B cell (primary cell): ENCODE measurements around the gene CDC42SE1. TPM values are rescaled to one million over a fixed set of nuclear protein-coding genes. Genes with fewer than 3 reads are reported as not detected.
A peak's percentile ranks its signal among the peaks of the same experiment; 100 is the strongest.

Experiments used
- ATAC-seq: fragments of 200-7000 bp; cut with Tn5 transposase; one replicate; pipeline ENCODE4 v1.10.0; 2021; ENCODE audit warnings: low read depth, mild to moderate bottlenecking, moderate number of reproducible peaks, moderate library complexity
- CTCF ChIA-PET: fragments of 350-600 bp; sonication (Branson Sonifier 250); formaldehyde crosslinking; loops from one replicate; lab custom pipeline; 2021; ENCODE audit warnings: antibody characterized with exemption, inconsistent platforms; lab: Charles Lee
- POLR2A ChIA-PET: fragments of 350-600 bp; sonication (Branson Sonifier 250); formaldehyde crosslinking; loops from one replicate; lab custom pipeline; 2021; ENCODE audit warnings: antibody characterized with exemption; lab: Charles Lee
- DNase-seq: peaks from one replicate; pipeline ENCODE4 v3.0.0; 2013
- H2AFZ ChIP-seq: 2 replicates; pipeline ENCODE4 v1.6.1; 2012; ENCODE audit warnings: mild to moderate bottlenecking, low read depth, low read length; ENCODE audit not compliant: insufficient read depth, poor library complexity, severe bottlenecking
- H3K27ac ChIP-seq, 2 donors: 1 replicate in 1 of 2; 2 replicates in 1 of 2; pipeline ENCODE4 v1.5.1; 2012 to 2013; ENCODE audit warnings: low read length in 2 of 2, mild to moderate bottlenecking in 2 of 2, moderate library complexity in 1 of 2
- H3K27me3 ChIP-seq, 4 experiments: fragments of 200-600 bp in 1 of 4; sonication (generic) in 1 of 4; replicated peaks in 1 of 4; 1 replicate in 2 of 4; 2 replicates in 2 of 4; pipeline versions ENCODE4 v1.6.1 to v1.7.0; 2013 to 2016; ENCODE audit warnings: low read length in 3 of 4, mild to moderate bottlenecking in 2 of 4, mixed read lengths in 1 of 4, moderate library complexity in 1 of 4; ENCODE audit not compliant: insufficient read depth in 4 of 4, control insufficient read depth in 3 of 4; ENCODE audit errors: control extremely low read depth in 1 of 4
- H3K36me3 ChIP-seq, 2 experiments: replicated peaks in 1 of 2; 1 replicate in 1 of 2; 2 replicates in 1 of 2; pipeline versions ENCODE4 v1.6.1 to v1.7.1; 2013; ENCODE audit warnings: low read length in 1 of 2; ENCODE audit not compliant: insufficient read depth in 2 of 2, control insufficient read depth in 1 of 2; ENCODE audit errors: control extremely low read depth in 1 of 2, extremely low read depth in 1 of 2
- H3K4me1 ChIP-seq, 2 donors: fragments of 200-600 bp in 1 of 2; sonication (generic) in 1 of 2; 1 replicate in 1 of 2; 2 replicates in 1 of 2; pipeline versions ENCODE4 v1.5.1 to v1.6.1; 2013 to 2017; ENCODE audit warnings: low read length in 2 of 2; ENCODE audit not compliant: control insufficient read depth in 2 of 2, insufficient read depth in 2 of 2
- H3K4me2 ChIP-seq: replicated peaks from 2 replicates; pipeline ENCODE3; 2012; ENCODE audit warnings: mild to moderate bottlenecking, low read depth, low read length; ENCODE audit not compliant: poor library complexity, severe bottlenecking
- H3K4me3 ChIP-seq, 5 experiments: fragments of 200-600 bp in 1 of 5; sonication (generic) in 1 of 5; 1 replicate in 3 of 5; 2 replicates in 2 of 5; pipeline versions ENCODE4 v1.5.1 to v1.7.0; 2011 to 2016; ENCODE audit warnings: low read length in 4 of 5, mild to moderate bottlenecking in 4 of 5, low read depth in 2 of 5, control low read depth in 1 of 5, moderate library complexity in 1 of 5; ENCODE audit not compliant: insufficient read depth in 1 of 5; ENCODE audit errors: control extremely low read depth in 1 of 5, extremely low read depth in 1 of 5
- H3K79me2 ChIP-seq: fragments of 200-600 bp; sonication (generic); one replicate; pipeline ENCODE4 v1.6.0; 2016; ENCODE audit warnings: low read length; ENCODE audit not compliant: control insufficient read depth, insufficient read depth
- H3K9ac ChIP-seq: fragments of 200-600 bp; sonication (generic); 2 replicates; pipeline ENCODE4 v1.6.1; 2017; ENCODE audit warnings: mild to moderate bottlenecking, low read length, moderate library complexity
- H3K9me3 ChIP-seq, 3 donors: one replicate each; pipeline versions ENCODE4 v1.6.1 to v1.7.1; 2013; ENCODE audit warnings: low read length in 2 of 3; ENCODE audit not compliant: control insufficient read depth in 2 of 3, insufficient read depth in 1 of 3; ENCODE audit errors: control extremely low read depth in 1 of 3
- H4K20me1 ChIP-seq: 2 replicates; pipeline ENCODE4 v1.6.0; 2012; ENCODE audit warnings: mild to moderate bottlenecking, low read length; ENCODE audit not compliant: insufficient read depth, control insufficient read depth, poor library complexity, severe bottlenecking
- H3K27ac Mint-ChIP-seq: one replicate; pipeline ENCODE4 v1.8.0; 2021; ENCODE audit warnings: mixed read lengths
- H3K27me3 Mint-ChIP-seq: one replicate; pipeline ENCODE4 v1.8.0; 2021; ENCODE audit warnings: mixed read lengths
- H3K4me1 Mint-ChIP-seq: one replicate; pipeline ENCODE4 v1.8.0; 2021; ENCODE audit warnings: mixed read lengths
- H3K4me3 Mint-ChIP-seq: one replicate; pipeline ENCODE4 v1.8.0; 2021; ENCODE audit warnings: mixed read lengths
- H3K9me3 Mint-ChIP-seq: one replicate; pipeline ENCODE4 v1.8.0; 2022; ENCODE audit warnings: mixed read lengths; ENCODE audit not compliant: insufficient read depth
- EZH2 ChIP-seq: IDR thresholded peaks from 2 replicates; pipeline ENCODE4 v1.6.1; 2012; ENCODE audit warnings: borderline replicate concordance, low read depth, mild to moderate bottlenecking, moderate library complexity, low read length; ENCODE audit not compliant: insufficient read depth, poor library complexity, severe bottlenecking
- WGBS: methylation state at CpG from one replicate; pipeline ENCODE4 v1.1.5; 2013; ENCODE audit warnings: missing lambda C conversion rate; ENCODE audit not compliant: insufficient coverage; 5-methylcytosine and 5-hydroxymethylcytosine counted together
- intact Hi-C: fragments of 100-400 bp; cut with micrococcal nuclease; formaldehyde crosslinking; loops from one replicate; pipeline ENCODE4 v1.10.0; 2022
- polyA plus RNA-seq: library from polyadenylated mRNA; depleted of rRNA; stranded (reverse); fragments of >200 nt; gene quantifications from 2 replicates; pipeline ENCODE4 v1.2.3, GENCODE V29; 2012
- total RNA-seq, 2 donors: library from RNA; stranded (reverse); fragments of 120-200 nt in 1 of 2; gene quantifications; 1 replicate in 1 of 2; 2 replicates in 1 of 2; pipeline versions ENCODE4 v1.2.3 to v1.2.4, GENCODE V29; 2013 to 2022
- TF ChIP-seq, protein P1 (sequence below): fragments of 200-600 bp; IDR thresholded peaks from one replicate; pipeline ENCODE4 v1.8.0; 2022; ENCODE audit warnings: antibody characterized with exemption, mild to moderate bottlenecking

The CDC42SE1 gene
- total and polyA plus RNA-seq, 2 donors (not counting 1 experiment from before 2014, with no cell fraction given) = 238 to 366 TPM

DNA sequence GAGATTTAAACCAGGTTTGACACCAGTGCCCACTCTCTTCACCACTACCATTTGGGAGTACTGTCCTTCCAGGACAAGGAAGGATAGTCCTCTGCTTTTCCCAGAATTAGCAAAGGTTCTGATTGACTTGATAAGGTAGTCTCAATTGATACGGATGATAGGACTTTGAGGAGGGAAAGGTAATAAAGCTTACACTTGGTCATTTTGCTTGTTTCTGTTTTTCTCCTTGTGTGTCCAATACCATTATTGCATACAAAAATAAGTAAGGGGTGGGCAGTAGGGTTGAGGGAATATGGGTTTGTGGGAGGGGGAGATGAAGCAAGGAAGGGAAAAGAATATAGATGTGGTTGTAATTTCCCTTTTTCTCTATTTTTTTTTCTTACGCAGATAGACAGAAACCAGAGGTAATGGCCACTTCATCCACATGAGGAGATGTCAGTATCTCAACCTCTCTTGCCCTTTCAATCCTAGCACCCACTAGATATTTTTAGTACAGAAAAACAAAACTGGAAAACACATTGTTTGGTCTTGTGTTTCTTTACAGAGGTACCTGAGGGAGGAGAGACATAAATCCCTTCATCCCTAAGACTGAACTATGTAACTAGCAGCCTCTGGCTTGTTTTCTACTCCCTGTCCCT, 9.3 kb downstream of the CDC42SE1 start:
- Histone ChIP-seq H4K20me1 (peaks cover 6% of the 10 kb centered on the region), H2AFZ (no peak overlapping the region), H3K36me3 (peaks cover 0 to 47% of the 10 kb centered on the region in 2 experiments), H3K9me3 (no peaks in the 10 kb centered on the region), H3K4me3 (no peak overlapping the region), H3K4me2 (no peak overlapping the region), H3K27ac (peak overlapping the region in 1 of 2 donors; percentile 53), H3K79me2 (peaks cover 19% of the 10 kb centered on the region), H3K4me1 (peaks cover 30 to 43% of the 10 kb centered on the region in 2 donors), H3K27me3 (no peaks in the 10 kb centered on the region), H3K9ac (no peak overlapping the region)
- no peak for TF ChIP-seq EZH2
- TF ChIP-seq, protein P1, sequence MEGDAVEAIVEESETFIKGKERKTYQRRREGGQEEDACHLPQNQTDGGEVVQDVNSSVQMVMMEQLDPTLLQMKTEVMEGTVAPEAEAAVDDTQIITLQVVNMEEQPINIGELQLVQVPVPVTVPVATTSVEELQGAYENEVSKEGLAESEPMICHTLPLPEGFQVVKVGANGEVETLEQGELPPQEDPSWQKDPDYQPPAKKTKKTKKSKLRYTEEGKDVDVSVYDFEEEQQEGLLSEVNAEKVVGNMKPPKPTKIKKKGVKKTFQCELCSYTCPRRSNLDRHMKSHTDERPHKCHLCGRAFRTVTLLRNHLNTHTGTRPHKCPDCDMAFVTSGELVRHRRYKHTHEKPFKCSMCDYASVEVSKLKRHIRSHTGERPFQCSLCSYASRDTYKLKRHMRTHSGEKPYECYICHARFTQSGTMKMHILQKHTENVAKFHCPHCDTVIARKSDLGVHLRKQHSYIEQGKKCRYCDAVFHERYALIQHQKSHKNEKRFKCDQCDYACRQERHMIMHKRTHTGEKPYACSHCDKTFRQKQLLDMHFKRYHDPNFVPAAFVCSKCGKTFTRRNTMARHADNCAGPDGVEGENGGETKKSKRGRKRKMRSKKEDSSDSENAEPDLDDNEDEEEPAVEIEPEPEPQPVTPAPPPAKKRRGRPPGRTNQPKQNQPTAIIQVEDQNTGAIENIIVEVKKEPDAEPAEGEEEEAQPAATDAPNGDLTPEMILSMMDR = no peak
- ATAC-seq (no peak), DNase-seq (no peak)
- no peaks in the 10 kb centered on the region for H3K9me3 Mint-ChIP-seq
- CTCF ChIA-PET = interaction anchor here (3.0 to 5.7 kb wide), 3 partner anchors 9 to 26 kb away, joined by 15 to 63 read pairs (median 18); partner anchors contain the start of genes CDC42SE1, GABPB2 and MLLT11
- POLR2A ChIA-PET = interaction anchor here (1.2 to 3.9 kb wide), 2 partner anchors 8 to 10 kb away, joined by 5 to 29 read pairs; partner anchors contain the start of genes CDC42SE1 and MLLT11
- H3K27ac Mint-ChIP-seq = peak overlapping the region; percentile 84
- no CpG with 5 or more reads among the region's 2 CpGs for WGBS
- H3K27me3 Mint-ChIP-seq = no peaks in the 10 kb centered on the region
- H3K4me3 Mint-ChIP-seq = peak overlapping the region; percentile 29
- intact Hi-C loops = no loop called here
- peaks cover 49% of the 10 kb centered on the region for H3K4me1 Mint-ChIP-seq

DNA sequence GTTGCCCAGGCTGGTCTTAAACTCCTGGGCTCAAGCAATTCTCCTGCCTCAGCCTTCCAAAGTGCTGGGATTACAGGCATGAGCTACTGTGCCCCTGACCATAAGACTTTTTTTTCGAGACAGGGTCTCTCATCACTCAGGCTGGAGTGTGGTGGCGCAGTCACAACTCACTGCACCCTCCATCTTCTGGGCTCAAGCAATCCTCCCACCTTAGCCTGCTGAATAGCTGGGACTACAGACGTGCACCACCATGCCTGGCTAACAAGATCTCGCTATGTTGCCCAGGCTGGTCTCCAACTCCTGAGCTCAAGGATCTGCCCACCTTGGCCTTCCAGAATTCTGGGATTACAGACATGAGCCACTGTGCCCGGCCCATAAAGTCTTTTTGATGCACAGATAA, 10.0 kb downstream of the CDC42SE1 start:
- intact Hi-C loops = no loop called here
- ATAC-seq (no peak), DNase-seq (peak; percentile 26)
- Mint-ChIP-seq H3K4me3 (peak overlapping the region; percentile 27), H3K4me1 (peaks cover 44% of the 10 kb centered on the region), H3K27me3 (no peaks in the 10 kb centered on the region), H3K9me3 (no peaks in the 10 kb centered on the region), H3K27ac (peak overlapping the region; percentile 84)
- ChIA-PET POLR2A (interaction anchor here (0.7 to 3.9 kb wide), 2 partner anchors 9 to 11 kb away, joined by 3 to 29 read pairs; partner anchors contain the start of genes CDC42SE1 and MLLT11), CTCF (interaction anchor here (1.7 to 5.7 kb wide), 4 partner anchors 10 to 25 kb away, joined by 6 to 63 read pairs (median 16); partner anchors contain the start of genes CDC42SE1, GABPB2 and MLLT11)
- Histone ChIP-seq H3K36me3 (peaks cover 0 to 40% of the 10 kb centered on the region in 2 experiments), H3K27ac (peak overlapping the region in 1 of 2 donors; percentile 53), H3K9ac (no peak overlapping the region), H4K20me1 (peaks cover 6% of the 10 kb centered on the region), H3K79me2 (peaks cover 16% of the 10 kb centered on the region), H3K4me1 (peaks cover 22 to 36% of the 10 kb centered on the region in 2 donors), H3K4me3 (no peak overlapping the region), H3K27me3 (no peaks in the 10 kb centered on the region), H3K9me3 (no peaks in the 10 kb centered on the region), H2AFZ (no peak overlapping the region), H3K4me2 (no peak overlapping the region)
- 93% methylated on average over 2 of the region's 5 CpGs for WGBS
- TF ChIP-seq, protein P1 = no peak
- no peak for TF ChIP-seq EZH2
